Activated T-cell treated with anti-CD3 and anti-CD28 coated beads for 4 hours (primary cell): ENCODE data around the gene TOR1B.
"Not testable (repeated sequence)": the region's sequence is repeated elsewhere in the genome, so short reads cannot be mapped to it uniquely, and the experiment has no call there.

Experiments
- DNase-seq: peaks from one replicate; pipeline ENCODE4 v3.0.0-alpha.2; 2020

Gene TOR1B

DNA sequence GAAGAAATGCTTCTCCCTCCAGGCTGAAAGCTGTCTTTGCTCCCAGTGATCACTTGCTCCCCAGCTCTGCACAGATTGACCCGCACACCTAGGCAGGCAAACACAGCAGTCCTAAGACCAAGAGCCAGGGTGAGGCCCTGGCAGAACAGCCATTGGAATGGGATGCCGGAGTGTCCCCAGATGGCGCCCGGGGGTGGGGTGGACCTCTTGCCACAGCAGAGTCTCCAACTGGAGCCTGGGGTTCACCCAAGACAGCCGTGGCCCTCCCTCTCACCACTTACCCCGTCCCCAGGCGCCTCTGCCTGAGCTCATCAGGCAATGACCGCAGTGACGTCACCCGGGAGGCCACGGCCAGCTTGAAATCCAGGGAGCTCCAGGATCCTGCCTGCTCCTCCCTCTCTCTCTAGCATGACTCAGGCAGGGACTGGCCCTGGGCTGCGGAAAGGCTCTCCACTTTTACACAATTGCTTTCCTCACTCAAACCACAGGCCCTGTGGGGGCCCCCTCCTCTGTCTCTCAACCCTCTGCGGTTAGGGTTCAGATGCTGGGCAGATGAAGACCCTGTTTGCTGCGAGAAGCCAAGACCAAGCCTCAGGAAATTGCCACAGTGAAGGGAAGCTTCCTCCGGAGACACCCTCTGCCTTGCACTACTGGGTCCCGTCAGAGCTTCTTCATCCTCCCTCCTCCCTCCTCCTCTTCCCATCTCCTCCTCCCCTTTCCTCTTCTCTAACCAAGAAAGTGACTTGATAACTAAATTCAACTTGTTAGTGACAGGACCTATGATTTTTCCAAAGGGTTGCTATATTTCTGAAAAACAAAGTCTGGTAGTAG lies 25.8 kb upstream of the TOR1B start:
- no peak for DNase-seq

DNA sequence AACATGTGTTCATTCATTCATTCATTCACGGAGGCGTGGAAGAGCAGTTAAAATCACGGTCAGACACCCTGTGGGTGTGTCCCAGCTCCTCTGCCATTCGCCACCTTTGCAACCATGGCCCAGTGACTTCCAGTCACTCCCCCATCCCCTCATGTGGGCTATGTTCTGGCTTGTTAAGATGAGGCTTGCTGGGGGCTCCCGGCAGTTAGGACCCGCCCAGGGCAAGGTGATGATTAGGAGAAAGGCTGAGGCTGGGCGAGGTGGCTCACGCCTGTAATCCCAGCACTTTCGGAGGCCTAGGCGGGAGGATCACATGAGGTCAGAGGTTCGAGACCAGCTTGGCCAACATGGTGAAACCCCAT lies 25.2 kb upstream of the TOR1B start:
- no peak for DNase-seq

DNA sequence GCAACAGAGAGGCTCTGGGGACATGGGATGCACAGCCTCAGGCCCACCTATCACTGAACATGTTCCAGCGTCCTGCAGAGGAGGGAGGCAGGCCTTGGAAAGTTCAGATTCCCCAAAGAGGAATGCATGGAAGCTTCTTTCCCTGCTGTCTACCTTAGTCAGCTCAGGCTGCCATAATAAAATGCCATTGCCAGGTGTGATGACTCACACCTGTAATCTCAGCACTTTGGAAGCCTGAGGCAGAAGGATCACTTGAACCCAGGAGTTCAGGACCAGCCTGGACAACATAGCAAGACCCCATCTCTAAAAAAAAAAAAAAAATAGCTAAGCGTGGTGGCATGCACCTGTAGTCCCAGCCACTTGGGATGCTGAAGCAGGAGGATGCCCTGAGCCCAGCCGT lies 24.5 kb upstream of the TOR1B start:
- DNase-seq: no peak

DNA sequence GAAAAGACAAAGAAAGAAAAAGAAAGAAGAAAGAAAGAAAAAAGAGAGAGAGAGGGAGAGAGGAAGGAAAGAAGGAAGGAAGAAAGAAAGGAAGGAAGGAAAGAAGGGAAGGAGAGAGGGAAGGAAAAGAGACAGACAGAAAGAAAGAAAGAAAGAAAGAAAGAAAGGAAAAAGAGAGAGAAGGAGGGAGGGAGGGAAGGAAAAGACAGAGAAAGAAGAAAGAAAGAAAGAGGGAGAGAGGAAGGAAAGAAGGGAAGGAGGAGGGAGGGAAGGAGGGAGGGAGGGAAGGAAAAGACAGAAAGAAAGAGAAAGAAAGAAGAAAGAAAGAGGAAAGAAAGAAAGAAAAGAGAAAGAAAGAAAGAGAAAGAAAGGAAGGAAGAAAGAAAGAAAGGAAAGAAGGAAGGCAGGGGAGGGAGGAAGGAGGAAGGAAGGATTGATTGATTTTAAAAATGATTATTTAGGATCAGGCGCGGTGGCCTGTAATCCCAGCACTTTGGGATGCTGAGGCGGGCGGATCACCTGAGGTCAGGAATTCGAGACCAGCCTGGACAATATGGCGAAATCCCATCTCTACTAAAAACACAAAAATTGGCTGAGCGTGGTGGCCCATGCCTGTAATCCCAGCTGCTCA lies 23.3 kb upstream of the TOR1B start:
- DNase-seq: no peak

DNA sequence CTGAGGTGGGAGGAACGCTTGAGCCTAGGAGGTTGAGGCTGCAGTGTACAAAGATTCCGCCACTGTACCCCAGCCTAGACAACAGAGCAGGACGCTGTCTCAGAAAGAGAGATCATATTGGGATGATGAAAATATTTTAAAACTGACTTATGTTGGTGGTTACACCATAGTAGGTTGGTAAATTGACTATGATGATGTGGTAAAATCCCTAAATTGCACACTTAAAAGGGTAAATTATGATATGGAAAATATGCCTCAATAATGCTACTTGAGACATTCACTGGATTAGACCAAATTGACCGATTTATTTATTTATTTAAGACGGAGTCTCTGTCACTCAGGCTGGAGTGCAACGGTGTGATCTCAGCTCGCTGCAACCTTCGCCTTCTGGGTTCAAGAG lies 21.9 kb upstream of the TOR1B start:
- no peak for DNase-seq

DNA sequence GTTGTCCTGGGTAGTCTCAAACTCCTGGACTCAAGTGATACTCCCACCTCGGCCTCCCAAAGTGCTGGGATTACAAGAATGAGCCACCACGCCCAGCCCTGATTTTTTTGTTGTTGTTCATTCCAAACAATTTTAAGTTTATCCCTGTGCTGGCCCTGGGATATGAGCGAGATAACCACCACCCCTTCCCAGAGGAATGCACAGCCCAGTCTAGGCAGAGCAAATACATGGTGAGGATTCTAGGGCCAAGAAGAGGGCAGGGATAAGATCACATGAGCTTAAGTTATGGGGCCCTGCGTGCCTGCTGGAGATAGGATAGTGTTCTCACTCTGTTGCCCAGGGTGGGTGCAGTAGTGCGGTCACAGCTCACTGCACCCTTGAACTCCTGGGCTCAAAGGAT lies 21.0 kb upstream of the TOR1B start:
- no peak for DNase-seq

DNA sequence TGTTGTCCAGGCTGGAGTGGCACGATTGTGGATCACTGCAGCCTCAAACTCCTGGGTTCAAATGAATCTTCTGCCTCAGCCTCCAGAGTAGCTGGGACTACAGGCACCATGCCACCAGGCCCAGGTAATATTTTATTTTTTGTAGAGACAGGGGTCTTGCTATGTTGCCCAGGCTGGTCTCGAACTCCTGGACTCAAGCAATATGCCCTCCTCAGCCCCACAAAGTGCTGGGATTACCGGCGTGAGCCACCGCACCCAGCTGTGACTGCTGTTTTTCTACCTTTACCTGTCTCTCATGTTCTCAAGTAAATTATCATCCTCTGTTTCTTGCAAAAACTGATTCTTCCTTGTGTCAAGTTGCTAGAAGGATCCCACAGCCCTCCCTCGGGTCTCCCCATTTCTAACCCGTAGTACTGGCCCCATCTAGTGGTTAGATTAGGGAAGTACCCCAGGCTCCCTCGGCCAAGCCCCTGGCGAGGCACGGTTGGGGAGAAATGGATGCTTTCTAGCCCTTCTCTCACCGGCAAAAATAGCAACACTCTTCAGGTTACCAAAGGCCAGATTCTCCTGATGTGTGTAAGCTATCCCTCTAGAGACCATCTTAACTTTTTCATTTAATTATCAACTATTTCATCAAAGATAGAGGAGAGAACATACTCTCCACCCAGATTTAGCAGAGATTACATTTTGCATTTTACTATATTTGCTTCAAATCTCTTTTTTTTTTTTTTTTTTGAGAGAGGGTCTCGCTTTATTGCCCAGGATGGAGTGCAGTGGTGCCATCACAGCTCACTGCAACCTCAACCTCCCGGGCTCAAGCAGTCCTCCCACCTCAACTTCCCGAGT lies 19.2 kb upstream of the TOR1B start:
- peak; percentile 71 for DNase-seq

DNA sequence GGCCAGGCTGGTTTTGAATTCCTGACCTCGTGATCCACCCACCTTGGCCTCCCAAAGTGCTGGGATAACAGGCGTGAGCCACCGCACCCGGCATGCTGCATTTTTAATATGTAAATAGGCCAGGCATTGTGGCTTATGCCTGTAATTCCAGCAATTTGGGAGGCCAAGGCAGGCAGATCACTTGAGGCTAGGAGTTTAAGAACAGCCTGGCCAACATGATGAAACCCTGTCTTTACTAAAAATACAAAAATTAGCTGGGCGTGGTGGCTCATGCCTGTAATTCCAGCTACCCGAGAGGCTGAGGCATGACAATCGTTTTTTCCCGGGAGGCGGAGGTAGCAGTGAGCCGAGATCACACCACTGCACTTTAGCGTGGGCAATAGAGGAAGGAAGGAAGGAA lies 18.0 kb upstream of the TOR1B start:
- not testable (repeated sequence) for DNase-seq

DNA sequence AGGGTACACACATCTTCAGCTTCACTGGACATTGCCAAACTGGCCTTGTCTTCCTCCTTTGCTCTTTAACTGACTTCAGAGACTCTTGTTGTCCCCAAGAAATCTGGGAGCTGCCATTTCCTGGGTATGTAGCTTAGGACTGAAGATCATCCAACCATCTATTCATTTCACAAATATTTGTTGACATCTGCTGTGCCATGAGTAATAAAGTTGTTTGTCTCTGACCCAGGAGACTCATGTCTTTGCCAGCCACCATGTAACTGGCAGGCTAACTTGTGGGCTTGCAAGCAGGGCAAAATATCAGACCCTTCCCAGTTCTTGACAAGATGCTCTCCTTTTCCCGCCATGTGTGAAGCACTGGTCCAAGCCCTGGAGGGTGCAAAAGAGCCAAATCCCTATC lies 17.1 kb upstream of the TOR1B start:
- DNase-seq: no peak

DNA sequence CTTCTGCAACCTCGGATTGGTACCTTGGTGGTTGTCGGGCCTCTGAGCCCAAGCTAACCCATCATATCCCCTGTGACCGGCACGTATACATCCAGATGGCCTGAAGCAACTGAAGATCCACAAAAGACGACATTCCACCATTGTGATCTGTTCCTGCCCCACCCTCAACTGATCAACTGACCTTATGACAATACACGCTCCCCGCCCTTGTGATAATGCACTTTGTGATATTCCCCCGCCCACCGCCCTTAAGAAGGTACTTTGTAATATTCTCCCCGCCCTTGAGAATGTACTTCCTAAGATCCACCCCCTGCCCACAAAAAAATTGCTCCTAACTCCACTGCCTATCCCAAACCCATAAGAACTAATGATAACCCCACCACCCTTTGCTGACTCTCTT lies 16.5 kb upstream of the TOR1B start:
- no peak for DNase-seq

DNA sequence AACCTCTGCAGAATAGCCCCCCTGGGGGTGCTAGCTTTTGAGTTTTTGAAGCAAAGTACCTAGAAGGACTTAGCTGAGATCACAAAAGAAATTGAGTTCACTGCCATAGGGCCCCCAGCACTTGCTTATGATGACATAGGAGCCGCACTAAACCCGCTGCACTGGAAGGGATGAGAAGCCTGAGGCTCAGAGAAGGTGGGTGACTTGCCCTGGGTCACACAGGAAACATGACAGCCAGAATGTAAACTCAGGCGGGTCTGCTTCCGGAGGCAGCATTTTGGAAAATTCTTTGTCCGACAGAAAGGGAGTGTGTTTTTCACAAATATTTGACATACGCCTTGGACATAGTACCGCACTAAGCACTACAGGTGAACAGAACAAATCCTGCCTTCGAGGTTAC lies 8.4 kb upstream of the TOR1B start:
- DNase-seq: no peak

DNA sequence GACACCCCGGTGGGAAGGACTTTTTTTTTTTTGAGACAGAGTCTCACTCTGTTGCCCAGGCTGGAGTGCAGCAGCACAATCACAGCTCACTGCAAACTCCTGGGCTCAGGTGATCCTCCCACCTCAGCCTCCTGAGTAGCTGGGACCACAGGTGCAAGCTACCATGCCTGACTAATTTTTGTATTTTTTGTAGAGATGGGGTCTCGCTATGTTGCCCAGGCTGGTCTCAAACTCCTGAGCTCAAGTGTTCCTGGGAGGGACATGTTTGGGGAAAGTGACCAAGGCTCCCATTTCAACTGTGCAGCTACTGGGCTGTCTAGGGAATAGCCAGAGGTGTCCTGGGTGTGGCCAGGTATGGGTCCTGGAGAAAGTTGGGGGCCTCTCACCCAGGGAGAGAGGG lies 7.0 kb upstream of the TOR1B start:
- not testable (repeated sequence) for DNase-seq

DNA sequence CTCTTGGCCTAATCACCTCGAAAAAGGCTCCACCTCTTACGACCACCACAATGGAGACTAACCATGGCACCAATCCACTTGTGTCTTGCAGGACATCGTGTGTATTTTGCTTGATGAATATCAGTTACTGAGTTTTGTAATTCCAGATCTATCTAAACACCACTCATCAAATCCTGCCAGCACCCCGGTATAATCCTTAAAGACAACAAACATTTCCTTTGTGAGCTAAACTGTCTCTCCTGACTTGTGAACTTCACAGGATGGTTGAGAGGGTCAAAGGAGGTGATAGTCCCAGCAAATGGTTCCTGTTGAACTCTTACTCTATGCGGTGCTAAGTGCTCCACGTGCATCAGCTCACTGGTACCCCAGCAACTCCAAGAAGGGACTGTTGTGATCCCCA lies 4.0 kb upstream of the TOR1B start:
- no peak for DNase-seq

DNA sequence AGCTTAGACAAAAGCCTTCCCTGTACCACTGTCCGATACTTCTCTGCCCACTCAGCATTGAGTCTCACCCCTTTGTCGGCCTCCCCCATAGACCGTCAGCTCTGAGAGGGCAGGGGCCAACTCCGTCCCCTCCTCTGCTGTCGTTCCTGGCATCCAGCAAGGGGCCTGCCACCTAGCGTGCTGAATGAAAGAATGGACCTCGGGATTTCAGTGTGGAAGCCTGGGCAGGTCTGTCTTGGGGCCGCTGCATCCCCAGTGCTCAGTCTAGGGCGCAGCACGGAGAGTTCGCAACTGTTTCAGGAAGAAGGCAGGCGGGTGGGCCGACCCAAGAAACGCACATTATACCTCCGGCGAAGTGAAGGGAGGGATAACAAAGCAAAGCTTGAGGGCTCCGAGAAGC lies 1.5 kb upstream of the TOR1B start:
- DNase-seq: no peak

DNA sequence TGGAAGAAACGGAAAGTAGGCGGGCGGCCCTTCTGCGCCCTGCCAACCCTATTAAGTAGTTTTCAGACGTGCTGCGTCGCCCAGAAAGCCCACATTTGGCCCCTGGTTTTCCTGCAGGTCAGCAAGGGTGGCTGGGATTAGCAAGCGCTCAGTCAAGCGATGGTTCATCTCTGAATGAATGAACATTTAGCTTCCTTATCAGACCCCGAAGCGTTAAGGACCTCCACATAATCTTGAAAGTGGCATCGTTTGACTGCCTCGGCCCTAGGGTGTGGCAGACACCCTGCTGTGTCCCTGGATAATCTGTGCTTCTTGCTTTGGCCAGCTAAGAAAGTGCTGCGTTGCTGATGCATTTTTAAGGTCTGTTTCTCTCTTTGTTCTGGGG lies 684 bp downstream of the TOR1B start:
- no peak for DNase-seq

DNA sequence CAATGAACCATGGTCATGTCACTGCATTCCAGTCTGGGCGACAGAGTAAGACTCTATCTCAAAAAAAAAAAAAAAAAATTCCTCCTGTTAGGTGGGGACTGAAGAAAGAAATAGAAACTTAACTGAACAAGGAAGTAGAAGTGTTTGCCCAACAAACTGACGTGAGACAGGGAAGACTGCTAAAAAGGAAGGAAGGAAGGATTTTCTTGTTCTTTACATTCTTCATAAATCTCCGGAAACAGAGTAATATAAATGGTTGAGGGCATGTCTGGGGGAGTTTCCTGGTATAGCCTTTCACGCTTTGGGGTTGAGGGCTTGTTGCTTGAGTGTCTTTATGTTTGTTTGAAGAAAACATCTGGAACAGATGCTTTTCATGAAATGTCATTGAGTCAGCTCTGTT lies 3.1 kb downstream of the TOR1B start:
- no peak for DNase-seq

DNA sequence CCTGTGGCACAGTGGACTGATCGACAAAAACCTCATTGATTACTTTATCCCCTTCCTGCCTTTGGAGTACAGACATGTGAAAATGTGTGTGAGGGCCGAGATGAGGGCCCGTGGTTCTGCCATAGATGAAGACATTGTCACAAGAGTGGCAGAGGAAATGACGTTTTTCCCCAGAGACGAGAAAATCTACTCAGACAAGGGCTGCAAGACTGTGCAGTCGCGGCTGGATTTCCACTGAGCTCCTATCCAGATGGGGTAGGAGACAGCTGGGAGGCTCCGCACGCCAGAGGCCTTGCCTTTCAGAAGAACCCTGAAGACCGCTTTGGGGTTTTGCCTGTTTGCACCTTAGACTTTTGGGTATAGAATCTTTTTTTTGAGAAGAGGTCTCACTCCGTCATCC lies 6.4 kb downstream of the TOR1B start:
- DNase-seq: no peak

DNA sequence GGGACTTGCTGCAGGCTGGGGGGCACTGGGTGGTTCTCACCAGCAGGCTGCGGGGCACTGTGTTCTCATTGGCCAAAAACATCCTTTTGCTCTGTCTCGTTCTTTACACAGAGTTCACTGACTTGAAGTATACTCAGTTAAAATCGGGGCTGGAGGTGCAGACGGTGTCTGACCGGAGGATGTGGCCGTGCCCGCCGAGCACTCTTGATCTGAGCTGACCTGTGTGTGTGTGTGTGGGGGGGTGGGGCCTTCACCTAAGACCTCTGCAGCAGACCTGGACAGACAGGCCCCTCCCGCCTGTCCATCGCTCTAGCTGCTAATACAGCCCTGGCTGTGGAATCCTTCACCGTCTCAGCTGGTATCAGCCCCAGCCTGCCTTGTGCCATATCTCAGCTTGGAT lies 7.1 kb downstream of the TOR1B start:
- DNase-seq: no peak

DNA sequence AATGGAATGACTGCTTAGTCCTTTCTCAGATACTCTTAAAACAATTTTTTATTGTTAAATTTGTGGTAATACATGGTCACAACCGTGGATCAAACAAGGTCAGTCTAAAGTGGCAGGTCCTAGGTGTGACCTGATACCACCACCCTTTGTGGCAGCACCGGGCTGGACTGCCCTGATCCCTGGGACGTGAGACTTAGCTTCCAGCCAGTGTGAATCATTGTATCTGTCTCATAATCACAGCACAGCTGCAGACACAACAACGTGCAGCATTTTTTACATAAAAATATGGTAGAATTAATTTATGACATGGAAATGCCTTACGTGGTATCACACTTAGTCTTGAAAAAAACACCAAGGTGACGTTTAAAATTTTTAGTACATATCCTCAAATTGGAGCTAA lies 7.8 kb downstream of the TOR1B start:
- DNase-seq: no peak

DNA sequence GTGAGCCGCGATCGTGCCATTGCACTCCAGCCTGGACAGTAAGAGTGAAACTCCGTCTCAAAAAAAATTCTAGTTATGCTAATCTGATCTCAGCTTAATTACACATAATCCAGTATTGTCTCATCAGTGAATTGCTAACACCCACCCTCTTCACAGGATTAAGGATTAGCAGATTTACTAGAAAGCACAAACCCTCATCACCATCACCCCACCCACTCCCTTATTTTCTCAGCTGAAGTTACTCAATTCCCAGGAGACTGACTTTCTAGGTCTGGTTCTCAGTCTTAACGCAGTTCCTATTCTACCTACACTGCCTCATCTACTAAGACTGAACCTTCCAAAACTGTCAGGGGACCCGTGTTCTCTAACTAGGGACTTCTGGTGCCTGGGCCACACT lies 9.0 kb downstream of the TOR1B start:
- no peak for DNase-seq

DNA sequence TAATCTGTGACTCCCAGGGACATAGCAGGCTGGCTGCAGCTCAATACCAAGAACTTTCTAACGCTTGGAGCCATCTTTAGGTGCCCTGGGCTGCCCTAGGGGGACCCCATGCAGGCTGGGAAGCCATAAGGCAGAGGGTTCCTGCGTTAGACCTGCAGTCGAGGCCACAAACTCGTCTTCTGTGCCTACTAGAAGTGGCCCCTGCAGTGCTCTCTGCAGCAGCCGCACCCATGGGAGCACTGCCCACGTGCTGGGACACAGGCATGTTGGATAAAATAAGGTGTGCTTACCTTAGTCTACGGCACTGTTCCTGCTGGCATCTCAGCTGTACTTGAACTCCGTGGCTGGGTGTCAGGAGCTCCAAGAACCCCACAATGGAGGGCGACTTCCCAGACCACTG lies 9.4 kb downstream of the TOR1B start:
- DNase-seq: no peak

DNA sequence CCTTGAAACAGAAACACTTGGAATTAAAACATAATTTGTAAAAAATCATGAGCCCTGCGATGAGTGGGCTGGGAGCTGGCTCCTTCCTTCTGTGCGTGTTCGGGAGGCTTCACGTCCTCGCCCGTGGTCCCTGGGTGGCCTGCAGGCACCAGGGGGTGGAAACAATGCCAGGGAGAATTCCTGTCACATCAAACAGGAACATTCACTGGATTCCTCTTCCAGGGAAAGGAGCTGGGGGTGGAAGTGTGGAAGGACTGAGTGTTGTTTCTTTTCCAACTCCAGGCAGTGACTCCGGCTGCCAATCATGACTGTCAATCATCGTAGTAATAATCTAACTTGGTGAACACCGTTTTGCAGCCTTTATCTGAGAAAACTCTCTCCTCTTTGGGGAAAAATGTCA lies 10.7 kb downstream of the TOR1B start:
- no peak for DNase-seq

DNA sequence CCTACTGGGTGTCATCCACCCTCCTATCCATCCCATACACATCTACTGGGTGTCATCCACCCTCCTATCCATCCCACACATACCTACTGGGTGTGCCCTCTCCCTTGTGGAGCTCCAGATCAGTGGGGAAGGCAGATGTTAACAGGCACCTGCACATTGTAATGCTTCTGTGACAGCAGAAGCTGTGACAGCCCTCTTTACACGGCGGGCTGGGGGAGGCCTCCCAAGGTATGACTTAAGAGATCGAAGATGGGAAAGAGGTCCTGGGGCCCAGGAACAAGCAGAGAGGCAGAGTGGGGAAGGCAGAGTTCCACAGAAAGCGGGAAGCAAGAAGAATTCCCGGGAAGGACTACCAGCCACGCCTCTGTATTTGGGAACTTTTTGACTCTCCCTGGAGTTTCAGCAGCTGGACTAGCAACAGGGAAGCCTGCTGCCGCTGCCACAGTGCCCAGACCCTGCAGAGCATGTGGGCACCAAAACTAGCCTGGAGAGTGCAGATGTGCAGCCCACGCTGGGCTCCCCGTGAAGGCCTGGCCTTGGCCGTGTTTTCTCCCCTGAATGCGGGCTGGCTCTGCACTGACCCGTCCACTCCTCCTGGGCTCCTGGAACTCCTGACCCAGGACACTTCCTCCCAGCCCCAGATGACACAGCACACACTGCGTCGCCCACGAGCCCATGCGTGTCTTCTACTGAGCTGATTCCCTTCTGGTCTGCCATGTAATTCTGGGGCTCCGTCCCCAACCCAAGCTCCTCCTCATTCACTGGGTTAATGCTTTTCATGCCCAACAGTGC lies 11.6 kb downstream of the TOR1B start:
- no peak for DNase-seq
